Neuronal stem cell (in vitro differentiated cells): ENCODE measurements around the gene WDR1.

Experiments used
- DNase-seq: peaks from one replicate; pipeline ENCODE4 v3.0.0-alpha.2; 2013; ENCODE audit warnings: low spot score
- H2AFZ ChIP-seq: one replicate; pipeline ENCODE4 v1.6.1; 2013; ENCODE audit warnings: mild to moderate bottlenecking, low read length, inconsistent platforms
- H2AK5ac ChIP-seq: 2 replicates; pipeline ENCODE4 v1.6.1; 2013; ENCODE audit warnings: low read depth, mild to moderate bottlenecking, inconsistent platforms, low read length, moderate library complexity, mixed read lengths
- H2BK120ac ChIP-seq: 2 replicates; pipeline ENCODE4 v1.6.1; 2013; ENCODE audit warnings: low read depth, mild to moderate bottlenecking, inconsistent platforms, low read length, moderate library complexity, mixed read lengths
- H2BK12ac ChIP-seq: one replicate; pipeline ENCODE4 v1.6.1; 2013; ENCODE audit warnings: low read length, inconsistent platforms
- H2BK15ac ChIP-seq: 2 replicates; pipeline ENCODE4 v1.6.1; 2013; ENCODE audit warnings: mild to moderate bottlenecking, low read length, inconsistent platforms, mixed read lengths
- H2BK5ac ChIP-seq: one replicate; pipeline ENCODE4 v1.6.1; 2013; ENCODE audit warnings: inconsistent platforms, mild to moderate bottlenecking, low read length, moderate library complexity
- H3K14ac ChIP-seq: one replicate; pipeline ENCODE4 v1.6.1; 2013; ENCODE audit warnings: low read length, inconsistent platforms
- H3K18ac ChIP-seq: 2 replicates; pipeline ENCODE4 v1.6.1; 2013; ENCODE audit warnings: low read length, inconsistent platforms
- H3K23ac ChIP-seq: 2 replicates; pipeline ENCODE4 v1.6.1; 2013; ENCODE audit warnings: low read depth, mild to moderate bottlenecking, mixed read lengths, low read length, inconsistent platforms; ENCODE audit not compliant: poor library complexity
- H3K27ac ChIP-seq: replicated peaks from 3 replicates; pipeline ENCODE4 v1.5.1; 2013; ENCODE audit warnings: low read length, inconsistent platforms
- H3K27me3 ChIP-seq, 3 experiments: 2 replicates each; pipeline ENCODE4 v1.6.1; 2013; ENCODE audit warnings: low read length in 3 of 3, mild to moderate bottlenecking in 2 of 3, inconsistent platforms in 1 of 3, low read depth in 1 of 3, mixed read lengths in 1 of 3, moderate library complexity in 1 of 3; ENCODE audit not compliant: control insufficient read depth in 3 of 3, insufficient read depth in 3 of 3
- H3K36me3 ChIP-seq, 2 donors: replicated peaks in 1 of 2; 2 replicates each; pipeline ENCODE4 v1.6.1; 2013; ENCODE audit warnings: low read length in 2 of 2; ENCODE audit not compliant: control insufficient read depth in 2 of 2, insufficient read depth in 2 of 2
- H3K4ac ChIP-seq: 2 replicates; pipeline ENCODE4 v1.6.1; 2013; ENCODE audit warnings: inconsistent platforms, mild to moderate bottlenecking, low read length, moderate library complexity
- H3K4me1 ChIP-seq, 2 donors: 1 replicate in 1 of 2; 2 replicates in 1 of 2; pipeline ENCODE4 v1.6.1; 2013; ENCODE audit warnings: low read length in 2 of 2, low read depth in 1 of 2; ENCODE audit not compliant: control insufficient read depth in 2 of 2, insufficient read depth in 1 of 2
- H3K4me2 ChIP-seq: one replicate; pipeline ENCODE4 v1.6.1; 2013; ENCODE audit warnings: mild to moderate bottlenecking, low read length, inconsistent platforms; ENCODE audit not compliant: insufficient read depth, poor library complexity, severe bottlenecking
- H3K4me3 ChIP-seq, 2 donors: 2 replicates each; pipeline ENCODE4 v1.5.1; 2013; ENCODE audit warnings: low read length in 2 of 2, mild to moderate bottlenecking in 2 of 2, inconsistent platforms in 1 of 2, moderate library complexity in 1 of 2
- H3K79me1 ChIP-seq: one replicate; pipeline ENCODE4 v1.6.1; 2013; ENCODE audit warnings: low read depth, mild to moderate bottlenecking, inconsistent platforms, low read length, moderate library complexity
- H3K9ac ChIP-seq: one replicate; pipeline ENCODE4 v1.6.1; 2013; ENCODE audit warnings: mild to moderate bottlenecking, low read depth, low read length, inconsistent platforms; ENCODE audit not compliant: poor library complexity
- H3K9me3 ChIP-seq, 2 donors: replicated peaks in 1 of 2; 2 replicates each; pipeline versions ENCODE3 to v1.6.1; 2013; ENCODE audit warnings: low read length in 2 of 2, mild to moderate bottlenecking in 2 of 2, inconsistent platforms in 1 of 2, low read depth in 1 of 2, mixed read lengths in 1 of 2, moderate library complexity in 1 of 2; ENCODE audit not compliant: control insufficient read depth in 2 of 2, insufficient read depth in 1 of 2
- H4K8ac ChIP-seq: one replicate; pipeline ENCODE4 v1.6.1; 2013; ENCODE audit warnings: low read depth, mild to moderate bottlenecking, inconsistent platforms, low read length, moderate library complexity
- H4K91ac ChIP-seq: one replicate; pipeline ENCODE4 v1.6.1; 2013; ENCODE audit warnings: low read length, low read depth, mild to moderate bottlenecking, inconsistent platforms; ENCODE audit not compliant: poor library complexity
- WGBS, 2 donors: extraction: QIAGEN DNeasy Blood & Tissue Kit; methylation state at CpG; one replicate each; pipeline ENCODE4 v1.1.7; 2013; ENCODE audit warnings: missing lambda C conversion rate in 2 of 2, mixed read lengths in 1 of 2; ENCODE audit not compliant: insufficient read length in 2 of 2, insufficient replicate concordance in 1 of 2; ENCODE audit errors: extremely low coverage in 2 of 2; 5-methylcytosine and 5-hydroxymethylcytosine counted together

WDR1 gene

DNA sequence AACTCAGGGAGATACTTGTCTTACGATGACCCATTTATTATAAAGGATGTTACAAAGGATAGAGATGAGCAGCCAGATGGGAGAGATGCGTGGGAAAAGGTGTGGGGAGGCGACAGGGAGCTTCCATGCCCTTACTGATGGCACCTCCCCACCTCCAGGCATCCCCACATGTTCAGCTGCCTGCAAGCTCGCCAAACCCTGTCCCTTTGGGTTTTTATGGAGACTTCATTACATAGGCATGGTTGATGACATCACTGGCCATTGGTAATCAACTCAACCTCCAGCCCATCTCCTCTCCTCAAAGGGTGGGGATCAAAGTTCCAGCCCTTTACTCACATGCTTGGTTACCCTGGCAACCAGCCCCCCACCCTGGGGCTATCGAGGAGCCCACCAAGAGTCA is 65.9 kb downstream of the WDR1 start:
- no peak overlapping the region for H4K8ac ChIP-seq
- H3K4me2 ChIP-seq = no peak overlapping the region
- no peaks in the 10 kb centered on the region for H3K9me3 ChIP-seq
- H3K36me3 ChIP-seq = no peaks in the 10 kb centered on the region
- H3K23ac ChIP-seq = no peak overlapping the region
- H3K14ac ChIP-seq = no peak overlapping the region
- no peak overlapping the region for H2AFZ ChIP-seq
- H2BK12ac ChIP-seq = no peak overlapping the region
- no peak for DNase-seq
- no peak overlapping the region for H3K4me3 ChIP-seq
- no peak overlapping the region for H3K9ac ChIP-seq
- no peak overlapping the region for H3K18ac ChIP-seq
- whole genome bisulfite sequencing, 2 donors = no CpG with 5 or more reads among the region's 5 CpGs
- H2AK5ac ChIP-seq = no peak overlapping the region
- no peak overlapping the region for H2BK15ac ChIP-seq
- no peak overlapping the region for H2BK5ac ChIP-seq
- H3K27me3 ChIP-seq = peaks cover 0 to 3% (median 0%) of the 10 kb centered on the region in 3 experiments
- H3K4me1 ChIP-seq = peaks cover 14 to 17% of the 10 kb centered on the region in 2 donors
- H3K4ac ChIP-seq = no peak overlapping the region
- no peak overlapping the region for H3K27ac ChIP-seq
- H2BK120ac ChIP-seq = no peak overlapping the region
- H3K79me1 ChIP-seq = no peaks in the 10 kb centered on the region
- H4K91ac ChIP-seq = no peak overlapping the region

DNA sequence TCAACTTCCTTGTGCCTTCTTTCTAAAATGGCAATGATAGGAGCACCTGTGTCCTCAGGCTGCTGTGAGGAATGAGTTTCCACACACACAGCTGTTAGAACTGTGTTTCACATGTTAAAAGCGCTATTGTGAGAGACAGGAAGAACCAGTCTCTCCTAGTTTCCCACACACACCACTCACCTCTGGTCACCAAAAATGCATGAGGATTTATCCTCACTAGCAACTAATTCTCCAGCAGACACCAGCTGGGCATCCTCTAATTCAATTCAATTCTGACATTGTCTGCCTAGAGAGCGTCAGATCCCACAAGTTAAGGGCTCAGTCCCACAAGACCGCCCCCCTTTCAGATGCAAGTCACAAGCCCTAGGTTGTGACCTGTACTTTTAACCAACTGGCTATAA is 66.3 kb downstream of the WDR1 start:
- H3K9me3 ChIP-seq = no peaks in the 10 kb centered on the region
- no peak overlapping the region for H2BK120ac ChIP-seq
- H2BK12ac ChIP-seq = no peak overlapping the region

DNA sequence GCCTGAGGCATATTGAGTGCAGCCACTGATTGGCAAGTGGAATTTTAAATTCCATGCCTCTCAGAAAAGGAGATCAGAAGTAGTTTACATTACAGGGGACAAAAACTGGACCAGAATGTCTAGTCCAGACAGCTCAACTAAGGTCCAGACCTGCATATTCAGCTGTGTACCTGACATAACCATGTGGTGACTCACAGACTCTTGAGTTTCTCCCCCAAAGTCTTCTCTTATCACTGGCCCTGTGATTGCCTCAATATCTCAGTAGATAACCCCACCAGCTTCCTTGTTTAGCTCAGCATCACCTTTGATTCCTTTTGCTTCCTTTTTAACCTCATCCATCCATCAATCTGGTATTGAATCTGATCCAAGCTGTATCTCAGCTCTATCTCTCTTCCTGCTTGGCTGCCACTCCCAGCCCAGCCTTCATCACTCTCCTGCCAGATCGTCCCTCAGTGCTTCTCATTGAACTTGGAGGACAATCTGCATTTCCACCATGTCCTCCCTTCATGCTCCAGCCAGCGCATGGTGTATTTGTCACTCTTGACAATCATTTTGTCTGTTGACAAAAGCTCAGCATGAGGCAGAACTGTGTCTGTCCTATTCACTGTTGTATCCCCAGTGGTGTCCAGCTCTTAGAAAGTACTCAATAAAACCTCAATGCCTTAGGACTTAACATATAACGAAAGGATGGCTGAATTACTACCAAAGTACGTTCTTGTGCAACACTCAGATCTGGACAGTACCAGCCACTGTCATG is 67.5 kb downstream of the WDR1 start:
- Histone ChIP-seq H3K27ac (no peak overlapping the region), H3K4me1 (peaks cover 14 to 16% of the 10 kb centered on the region in 2 donors), H2BK120ac (no peak overlapping the region), H3K79me1 (no peaks in the 10 kb centered on the region), H3K4ac (no peak overlapping the region), H3K14ac (no peak overlapping the region), H4K91ac (no peak overlapping the region), H2BK12ac (no peak overlapping the region), H4K8ac (no peak overlapping the region), H3K23ac (no peak overlapping the region), H2BK5ac (no peak overlapping the region), H3K9ac (no peak overlapping the region), H3K18ac (no peak overlapping the region), H2AK5ac (no peak overlapping the region), H3K4me3 (no peak overlapping the region), H3K9me3 (no peaks in the 10 kb centered on the region), H3K4me2 (no peak overlapping the region), H3K27me3 (peaks cover 0 to 3% (median 0%) of the 10 kb centered on the region in 3 experiments), H3K36me3 (no peaks in the 10 kb centered on the region), H2BK15ac (no peak overlapping the region), H2AFZ (no peak overlapping the region)
- WGBS, 2 donors = no CpG with 5 or more reads among the region's 4 CpGs
- no peak for DNase-seq

More for the DNA sequence above, 66.3 kb downstream of the WDR1 start:
- no peaks in the 10 kb centered on the region for H3K79me1 ChIP-seq
- H2AK5ac ChIP-seq = no peak overlapping the region
- no peak for DNase-seq
- H2BK5ac ChIP-seq = no peak overlapping the region
- no CpG with 5 or more reads among the region's 3 CpGs for WGBS, 2 donors
- no peak overlapping the region for H3K4ac ChIP-seq
- H3K14ac ChIP-seq = no peak overlapping the region
- no peak overlapping the region for H2BK15ac ChIP-seq
- no peak overlapping the region for H3K4me3 ChIP-seq
- H3K18ac ChIP-seq = no peak overlapping the region
- no peak overlapping the region for H3K23ac ChIP-seq
- H3K4me1 ChIP-seq = peaks cover 14 to 17% of the 10 kb centered on the region in 2 donors
- no peak overlapping the region for H3K4me2 ChIP-seq
- H2AFZ ChIP-seq = no peak overlapping the region
- no peak overlapping the region for H3K9ac ChIP-seq
- no peak overlapping the region for H4K8ac ChIP-seq
- H3K36me3 ChIP-seq = no peaks in the 10 kb centered on the region
- H3K27ac ChIP-seq = no peak overlapping the region
- no peak overlapping the region for H4K91ac ChIP-seq
- H3K27me3 ChIP-seq = peaks cover 0 to 3% (median 0%) of the 10 kb centered on the region in 3 experiments

DNA sequence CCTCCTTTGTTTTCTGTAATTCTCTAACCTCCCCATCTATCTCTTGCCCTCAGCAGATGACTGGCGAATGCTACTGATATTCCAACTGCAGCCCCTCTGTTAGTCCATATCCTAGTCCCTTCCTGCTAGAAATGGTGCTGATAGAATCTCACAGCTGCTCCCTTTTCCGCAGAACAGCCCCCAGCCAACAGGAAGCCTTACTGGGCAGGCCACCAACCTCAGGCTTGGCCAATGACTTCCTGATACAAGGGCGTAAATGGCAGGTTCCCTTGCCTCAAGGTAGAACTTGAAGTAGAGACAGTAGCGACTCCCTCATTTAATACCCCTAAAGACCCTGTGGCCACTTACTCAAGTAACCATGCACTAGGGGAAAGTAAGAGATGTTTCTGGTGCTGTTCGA is 68.6 kb downstream of the WDR1 start:
- Histone ChIP-seq H4K8ac (no peak overlapping the region), H3K79me1 (no peaks in the 10 kb centered on the region), H3K4me2 (no peak overlapping the region), H3K23ac (no peak overlapping the region), H2BK120ac (no peak overlapping the region), H3K4ac (no peak overlapping the region), H4K91ac (no peak overlapping the region), H3K9me3 (no peaks in the 10 kb centered on the region), H2BK5ac (no peak overlapping the region), H3K4me1 (peaks cover 11 to 14% of the 10 kb centered on the region in 2 donors), H2BK12ac (no peak overlapping the region), H3K9ac (no peak overlapping the region), H3K4me3 (no peak overlapping the region), H3K27ac (no peak overlapping the region), H3K36me3 (no peaks in the 10 kb centered on the region), H3K18ac (no peak overlapping the region), H2AK5ac (no peak overlapping the region), H2BK15ac (no peak overlapping the region), H3K27me3 (peaks cover 0 to 3% (median 0%) of the 10 kb centered on the region in 3 experiments), H2AFZ (no peak overlapping the region), H3K14ac (no peak overlapping the region)
- no peak for DNase-seq
- no CpG with 5 or more reads among the region's 5 CpGs for WGBS, 2 donors
